DND-41 (cell line): ENCODE results near the gene MCF2L2.

ENCODE experiments used
- ATAC-seq: fragments of 200-7000 bp; cut with Tn5 transposase; 3 replicates; pipeline ENCODE4 v1.9.1; 2021; ENCODE audit warnings: low read depth; ENCODE audit not compliant: insufficient read depth
- DNase-seq: peaks from one replicate; pipeline ENCODE4 v3.0.0-alpha.2; 2020
- H2AFZ ChIP-seq: 2 replicates; pipeline ENCODE4 v1.6.0; 2012; ENCODE audit warnings: low read depth, low read length
- H3K27ac ChIP-seq: 2 replicates; pipeline ENCODE4 v1.5.1; 2012; ENCODE audit warnings: low read length, inconsistent platforms
- H3K27me3 ChIP-seq: fragments of 200-600 bp; sonication (generic); 2 replicates; pipeline ENCODE4 v1.6.0; 2012; ENCODE audit warnings: low read length, mild to moderate bottlenecking, inconsistent platforms; ENCODE audit not compliant: insufficient read depth, poor library complexity
- H3K36me3 ChIP-seq: 2 replicates; pipeline ENCODE4 v1.5.1; 2012; ENCODE audit warnings: low read length, inconsistent platforms; ENCODE audit not compliant: insufficient read depth
- H3K4me1 ChIP-seq: 2 replicates; pipeline ENCODE4 v1.5.1; 2012; ENCODE audit warnings: mild to moderate bottlenecking, low read length; ENCODE audit not compliant: insufficient read depth
- H3K4me2 ChIP-seq: 2 replicates; pipeline ENCODE4 v1.6.0; 2012; ENCODE audit warnings: mild to moderate bottlenecking, moderate library complexity, low read length, inconsistent platforms; ENCODE audit not compliant: insufficient read depth
- H3K4me3 ChIP-seq, 2 experiments: fragments of 200-600 bp in 1 of 2; shearing (Covaris generic) in 1 of 2; 2 replicates each; pipeline ENCODE4 v1.5.1; 2012 to 2016; ENCODE audit warnings: inconsistent platforms in 2 of 2, low read length in 2 of 2, mild to moderate bottlenecking in 2 of 2, low read depth in 1 of 2, moderate library complexity in 1 of 2
- H3K79me2 ChIP-seq: 2 replicates; pipeline ENCODE4 v1.6.0; 2012; ENCODE audit warnings: low read length, inconsistent platforms; ENCODE audit not compliant: insufficient read depth
- H3K9ac ChIP-seq: 2 replicates; pipeline ENCODE4 v1.6.0; 2012; ENCODE audit warnings: low read depth, mild to moderate bottlenecking, inconsistent platforms, low read length, moderate library complexity
- H3K9me3 ChIP-seq: 2 replicates; pipeline ENCODE4 v1.5.1; 2012; ENCODE audit warnings: low read length, moderate library complexity, mild to moderate bottlenecking, inconsistent platforms; ENCODE audit not compliant: insufficient read depth, severe bottlenecking
- H4K20me1 ChIP-seq: 2 replicates; pipeline ENCODE4 v1.6.0; 2012; ENCODE audit warnings: low read length; ENCODE audit not compliant: insufficient read depth
- CTCF ChIP-seq: IDR thresholded peaks from 2 replicates; pipeline ENCODE4 v1.5.1; 2012; ENCODE audit warnings: borderline replicate concordance, low read length, moderate library complexity, mild to moderate bottlenecking; ENCODE audit not compliant: poor library complexity, severe bottlenecking; ENCODE audit errors: extremely low read depth
- EZH2 ChIP-seq: IDR thresholded peaks from 3 replicates; pipeline ENCODE4 v1.6.1; 2012; ENCODE audit warnings: borderline replicate concordance, low read depth, mild to moderate bottlenecking, moderate library complexity, low read length, inconsistent platforms; ENCODE audit not compliant: severe bottlenecking

MCF2L2 gene

GRCh38 chr3:183411216-183411922 is 17.1 kb downstream of the MCF2L2 start:
- TF ChIP-seq EZH2 (no peak), CTCF (no peak)
- DNase-seq (no peak), ATAC-seq (no peak)
- H3K4me2 ChIP-seq: no peak overlapping the region
- H3K9ac ChIP-seq: no peak overlapping the region
- H3K36me3 ChIP-seq: no peaks in the 10 kb centered on the region
- H3K27ac ChIP-seq: no peak overlapping the region
- no peaks in the 10 kb centered on the region for H3K9me3 ChIP-seq
- no peaks in the 10 kb centered on the region for H4K20me1 ChIP-seq
- no peak overlapping the region for H3K4me3 ChIP-seq
- no peak overlapping the region for H2AFZ ChIP-seq
- no peaks in the 10 kb centered on the region for H3K79me2 ChIP-seq
- no peaks in the 10 kb centered on the region for H3K4me1 ChIP-seq
- H3K27me3 ChIP-seq: peaks cover 11% of the 10 kb centered on the region

GRCh38 chr3:183410759-183411158 is 17.7 kb downstream of the MCF2L2 start:
- no peak for DNase-seq
- TF ChIP-seq CTCF (no peak), EZH2 (no peak)
- Histone ChIP-seq H4K20me1 (no peaks in the 10 kb centered on the region), H3K27ac (no peak overlapping the region), H3K4me2 (no peak overlapping the region), H2AFZ (no peak overlapping the region), H3K27me3 (peaks cover 11% of the 10 kb centered on the region), H3K4me3 (no peak overlapping the region), H3K4me1 (no peaks in the 10 kb centered on the region), H3K79me2 (no peaks in the 10 kb centered on the region), H3K9me3 (no peaks in the 10 kb centered on the region), H3K9ac (no peak overlapping the region), H3K36me3 (no peaks in the 10 kb centered on the region)
- no peak for ATAC-seq

GRCh38 chr3:183410280-183410679 is 18.1 kb downstream of the MCF2L2 start:
- Histone ChIP-seq H3K4me1 (no peaks in the 10 kb centered on the region), H3K79me2 (no peaks in the 10 kb centered on the region), H3K36me3 (no peaks in the 10 kb centered on the region), H2AFZ (no peak overlapping the region), H3K9me3 (no peaks in the 10 kb centered on the region), H3K9ac (no peak overlapping the region), H4K20me1 (no peaks in the 10 kb centered on the region), H3K27me3 (peaks cover 11% of the 10 kb centered on the region), H3K4me3 (no peak overlapping the region), H3K4me2 (no peak overlapping the region), H3K27ac (no peak overlapping the region)
- DNase-seq: no peak
- no peak for ATAC-seq
- TF ChIP-seq EZH2 (no peak), CTCF (no peak)
